ENCODE results near the gene CST1. TPM values are rescaled to one million over a fixed set of nuclear protein-coding genes. Genes with fewer than 3 reads are reported as not detected.
"Not testable (repeated sequence)": the region's sequence is repeated elsewhere in the genome, so short reads cannot be mapped to it uniquely, and the experiment has no call there.

Gene CST1
- polyA plus RNA-seq, 12 donors, result not detected

- not testable (repeated sequence) for DNase-seq
These were observed 4.4 kb upstream of the CST1 start for GRCh38 chr20:23755131-23755611.

GRCh38 chr20:23754731-23755130, 4.0 kb upstream of the CST1 start:
- DNase-seq, result no peak

GRCh38 chr20:23753589-23753988, 2.9 kb upstream of the CST1 start:
- DNase-seq, result no peak

- no peak for DNase-seq
These were observed 2.4 kb upstream of the CST1 start for GRCh38 chr20:23753194-23753548.

- no peak for DNase-seq
These were observed 1.9 kb upstream of the CST1 start for GRCh38 chr20:23752481-23753193.

GRCh38 chr20:23752019-23752418, 1.3 kb upstream of the CST1 start:
- DNase-seq, result no peak

GRCh38 chr20:23749746-23750145, 989 bp downstream of the CST1 start:
- DNase-seq, result no peak

GRCh38 chr20:23748975-23749374, 1.8 kb downstream of the CST1 start:
- DNase-seq, result not testable (repeated sequence)

- not testable (repeated sequence) for DNase-seq
These were observed 3.2 kb downstream of the CST1 start for GRCh38 chr20:23747551-23747950.

- not testable (repeated sequence) for DNase-seq
These were observed 3.6 kb downstream of the CST1 start for GRCh38 chr20:23747092-23747491.

- DNase-seq, result no peak
These were observed 4.4 kb downstream of the CST1 start for GRCh38 chr20:23746321-23746720.

GRCh38 chr20:23745247-23745646, 5.5 kb downstream of the CST1 start:
- DNase-seq, result no peak

- no peak for DNase-seq
These were observed 5.9 kb downstream of the CST1 start for GRCh38 chr20:23744817-23745216.

GRCh38 chr20:23735391-23735790, 15.3 kb downstream of the CST1 start:
- not testable (repeated sequence) for DNase-seq

- DNase-seq, result not testable (repeated sequence)
These were observed 15.8 kb downstream of the CST1 start for GRCh38 chr20:23734949-23735348.

- DNase-seq, result not testable (repeated sequence)
These were observed 16.3 kb downstream of the CST1 start for GRCh38 chr20:23734440-23734839.

- DNase-seq, result no peak
These were observed 23.7 kb downstream of the CST1 start for GRCh38 chr20:23727016-23727415.

- no peak for DNase-seq
These were observed 25.6 kb downstream of the CST1 start for GRCh38 chr20:23725102-23725501.

GRCh38 chr20:23723659-23724307, 27.0 kb downstream of the CST1 start:
- not testable (repeated sequence) for DNase-seq

GRCh38 chr20:23722851-23723250, 27.9 kb downstream of the CST1 start:
- DNase-seq, result not testable (repeated sequence)

- DNase-seq, result no peak
These were observed 28.8 kb downstream of the CST1 start for GRCh38 chr20:23721962-23722361.

- DNase-seq, result not testable (repeated sequence)
These were observed 31.4 kb downstream of the CST1 start for GRCh38 chr20:23719351-23719750.

- DNase-seq, result not testable (repeated sequence)
These were observed 39.0 kb downstream of the CST1 start for GRCh38 chr20:23711778-23712177.

All from muscle of arm (tissue), 12 donors.